Testis (tissue), 3 donors: ENCODE measurements around the gene CYB561. TPM values are rescaled to one million over a fixed set of nuclear protein-coding genes. Genes with fewer than 3 reads are reported as not detected.

Experiments
- DNase-seq: peaks from one replicate; pipeline ENCODE4 v3.0.0-alpha.2; 2019
- H3K27ac ChIP-seq, 2 donors: fragments of 200-600 bp; sonication (generic); one replicate each; pipeline ENCODE4 v1.5.1; 2019
- H3K27me3 ChIP-seq: fragments of 200-600 bp; sonication (generic); one replicate; pipeline ENCODE4 v1.5.1; 2019
- H3K36me3 ChIP-seq: fragments of 200-600 bp; sonication (generic); one replicate; pipeline ENCODE4 v1.5.1; 2017; ENCODE audit warnings: low read depth; ENCODE audit errors: missing control alignments
- H3K4me1 ChIP-seq: fragments of 200-600 bp; sonication (generic); one replicate; pipeline ENCODE4 v1.5.1; 2019
- H3K4me3 ChIP-seq, 2 donors: fragments of 200-600 bp; sonication (generic); one replicate each; pipeline ENCODE4 v1.5.1; 2017 to 2019
- H3K9me3 ChIP-seq: fragments of 200-600 bp; sonication (generic); one replicate; pipeline ENCODE4 v1.5.1; 2017
- CTCF ChIP-seq, 3 experiments: fragments of 450-650 bp in 2 of 3; fragments of 200-600 bp in 1 of 3; sonication (generic) in 1 of 3; IDR thresholded peaks; one replicate each; pipeline ENCODE4 v1.5.1; 2016 to 2019; ENCODE audit warnings: antibody characterized with exemption in 3 of 3, mild to moderate bottlenecking in 2 of 3, moderate library complexity in 1 of 3
- POLR2A ChIP-seq: fragments of 450-650 bp; IDR thresholded peaks from one replicate; pipeline ENCODE4 v1.6.1; 2017; ENCODE audit warnings: antibody characterized with exemption, mild to moderate bottlenecking, moderate library complexity
- WGBS, 2 donors: methylation state at CpG; one replicate each; pipeline ENCODE4 v1.1.5; 2018; 5-methylcytosine and 5-hydroxymethylcytosine counted together
- intact Hi-C: fragments of 100-400 bp; cut with DNase I; formaldehyde crosslinking; loops from one replicate; pipeline ENCODE4 v1.15.1; 2023; ENCODE audit warnings: low total_unique reads
- polyA plus RNA-seq: library from polyadenylated mRNA; stranded (reverse); fragments of 350-450 nt; fragmentation: Illumina TruSeq; extraction: RNeasy Lipid Tissue Mini Kit (QIAGEN cat#74804); gene quantifications from one replicate; pipeline ENCODE4 v1.2.3, GENCODE V29; 2014; ENCODE audit warnings: low read depth, low replicate concordance; ENCODE audit not compliant: insufficient read depth
- total RNA-seq, 2 donors: library from RNA; depleted of rRNA; stranded (reverse); fragments of >200 nt; gene quantifications; one replicate each; pipeline ENCODE4 v1.2.3, GENCODE V29; 2016

Gene CYB561
- total and polyA plus RNA-seq, 3 donors from 2014 or later = 17.6 to 20.7 (median 19.7) TPM

DNA sequence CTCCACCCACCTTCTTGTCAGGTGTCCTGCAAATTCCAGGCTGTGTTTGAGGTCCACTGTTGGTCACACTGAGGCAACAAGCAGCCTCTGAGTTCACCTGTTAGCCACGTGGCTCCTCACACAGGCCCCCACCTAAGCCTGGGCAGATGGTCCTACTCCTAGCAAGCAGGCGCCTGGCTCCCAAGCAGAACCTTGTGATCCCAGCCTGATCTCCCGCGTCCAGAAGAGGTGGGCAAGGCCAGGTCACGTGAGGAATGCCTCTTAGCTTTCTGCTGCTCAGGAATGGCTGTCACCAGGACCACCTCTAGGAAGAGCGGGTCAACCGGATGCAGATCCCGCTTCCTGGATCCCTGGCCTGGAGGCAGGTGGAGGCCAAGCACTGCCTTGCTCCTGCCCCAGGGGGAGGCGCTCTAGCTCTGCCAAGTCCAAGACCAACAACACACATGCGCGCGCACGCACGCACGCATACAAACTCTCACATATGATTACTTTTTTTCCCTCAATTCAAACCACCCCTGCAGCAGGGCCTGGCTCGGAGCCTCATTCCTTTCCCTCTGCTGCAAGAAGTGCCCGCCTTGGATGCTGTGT, 9.5 kb downstream of the CYB561 start:
- 62 to 74% methylated on average over 9 to 17 of the region's 17 CpGs for WGBS, 2 donors
- H3K36me3 ChIP-seq = no peaks in the 10 kb centered on the region
- DNase-seq = peak; percentile 55
- H3K9me3 ChIP-seq = no peaks in the 10 kb centered on the region
- H3K27me3 ChIP-seq = no peaks in the 10 kb centered on the region
- no peak overlapping the region for H3K27ac ChIP-seq
- H3K4me1 ChIP-seq = peaks cover 40% of the 10 kb centered on the region
- H3K4me3 ChIP-seq = no peak overlapping the region
- intact Hi-C loops = loop anchor here (10.0 kb wide), 1 partner anchor 108 kb away; no protein-coding TSS in a partner anchor
- TF ChIP-seq POLR2A (no peak), CTCF (IDR thresholded peaks at IDR 0.05) (peak in 1 of 3 experiments; percentile 14)

DNA sequence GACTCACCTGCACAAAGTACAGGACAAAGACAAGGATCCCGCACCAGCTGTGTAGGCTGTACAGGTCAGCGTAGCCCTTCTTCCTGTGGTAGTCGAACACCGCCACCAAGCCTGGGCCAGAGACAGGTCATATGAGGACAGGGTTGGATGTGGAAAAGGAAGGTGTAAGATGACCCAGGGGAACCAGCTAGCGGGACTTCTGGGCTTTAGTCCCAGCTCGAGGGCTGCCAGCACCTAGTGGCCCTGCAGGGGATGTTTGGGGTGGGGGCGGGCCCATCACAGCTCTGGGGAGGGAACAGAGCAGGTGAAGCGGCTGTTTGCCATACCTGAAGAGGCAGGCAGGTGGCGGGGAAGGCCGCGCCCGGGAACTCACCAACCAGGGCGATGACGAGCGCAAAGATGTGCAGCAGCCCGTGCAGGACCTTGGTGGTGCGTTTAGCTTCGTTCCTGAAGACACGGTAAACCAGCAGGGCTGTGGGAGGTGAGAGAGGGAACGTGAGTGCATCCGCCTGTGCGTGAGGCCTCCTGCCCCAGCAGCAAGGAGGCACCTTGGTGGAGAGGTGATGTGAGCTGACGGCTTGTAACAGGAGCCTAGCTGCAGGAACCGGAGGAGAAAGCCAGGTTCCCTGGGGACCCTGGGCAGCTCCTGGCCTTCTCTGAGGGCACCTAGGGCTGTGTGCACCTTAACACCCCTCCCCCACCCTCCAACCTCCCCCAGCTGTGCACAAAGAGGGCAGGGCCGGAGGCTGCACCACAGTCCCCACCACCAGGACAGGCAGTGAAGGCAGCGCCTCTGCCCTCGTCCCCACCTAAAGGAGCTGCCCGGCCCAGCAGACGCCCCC, 10.2 kb downstream of the CYB561 start:
- Histone ChIP-seq H3K36me3 (no peaks in the 10 kb centered on the region), H3K27me3 (no peaks in the 10 kb centered on the region), H3K9me3 (no peaks in the 10 kb centered on the region), H3K4me3 (no peak overlapping the region), H3K4me1 (peaks cover 40% of the 10 kb centered on the region), H3K27ac (no peak overlapping the region)
- no peak for DNase-seq
- TF ChIP-seq CTCF (IDR thresholded peaks at IDR 0.05) (no peak), POLR2A (no peak)
- intact Hi-C loops = loop anchor here (10.0 kb wide), 1 partner anchor 109 kb away; no protein-coding TSS in a partner anchor
- 87 to 94% methylated on average over 19 to 29 of the region's 29 CpGs for WGBS, 2 donors

DNA sequence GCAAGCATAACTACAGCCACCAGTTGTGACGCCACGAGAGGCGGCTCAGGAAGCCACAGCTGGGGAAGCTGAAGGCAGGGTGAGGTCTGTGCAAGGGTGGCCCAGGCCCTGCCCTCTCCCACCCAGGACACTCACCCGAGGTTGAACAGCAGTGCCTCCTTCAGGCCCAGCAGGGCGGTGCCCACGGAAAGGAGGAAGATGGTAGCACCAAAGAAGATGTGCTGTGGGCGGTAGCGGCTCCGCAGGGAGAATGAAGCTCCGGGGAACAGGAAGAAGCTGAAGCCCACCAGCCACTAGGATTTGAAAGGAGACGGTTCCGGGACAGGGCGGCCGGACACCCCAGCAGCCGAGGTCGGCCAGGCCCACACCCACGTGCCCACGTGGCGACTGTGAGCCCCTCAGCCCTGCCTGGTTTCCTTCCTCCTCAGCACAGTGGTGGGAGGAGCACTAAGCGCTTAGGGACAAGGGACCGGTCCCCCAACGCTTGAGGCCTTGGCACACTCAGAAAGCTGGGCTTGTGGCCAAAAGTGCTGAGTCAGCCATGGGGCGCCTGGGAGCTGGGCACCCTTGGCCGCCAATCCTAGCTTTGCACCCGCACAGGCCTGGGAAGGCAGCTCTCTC, 11.0 kb downstream of the CYB561 start:
- DNase-seq = peak; percentile 80
- Histone ChIP-seq H3K4me3 (no peak overlapping the region), H3K27ac (peak overlapping the region in 1 of 2 donors; percentile 36), H3K27me3 (no peaks in the 10 kb centered on the region), H3K4me1 (peaks cover 40% of the 10 kb centered on the region), H3K9me3 (no peaks in the 10 kb centered on the region), H3K36me3 (no peaks in the 10 kb centered on the region)
- 72 to 86% methylated on average over 10 to 25 of the region's 25 CpGs for WGBS, 2 donors
- intact Hi-C loops = loop anchor here (10.0 kb wide), 1 partner anchor 110 kb away; no protein-coding TSS in a partner anchor
- TF ChIP-seq CTCF (IDR thresholded peaks at IDR 0.05) = no peak
- TF ChIP-seq POLR2A = no peak

DNA sequence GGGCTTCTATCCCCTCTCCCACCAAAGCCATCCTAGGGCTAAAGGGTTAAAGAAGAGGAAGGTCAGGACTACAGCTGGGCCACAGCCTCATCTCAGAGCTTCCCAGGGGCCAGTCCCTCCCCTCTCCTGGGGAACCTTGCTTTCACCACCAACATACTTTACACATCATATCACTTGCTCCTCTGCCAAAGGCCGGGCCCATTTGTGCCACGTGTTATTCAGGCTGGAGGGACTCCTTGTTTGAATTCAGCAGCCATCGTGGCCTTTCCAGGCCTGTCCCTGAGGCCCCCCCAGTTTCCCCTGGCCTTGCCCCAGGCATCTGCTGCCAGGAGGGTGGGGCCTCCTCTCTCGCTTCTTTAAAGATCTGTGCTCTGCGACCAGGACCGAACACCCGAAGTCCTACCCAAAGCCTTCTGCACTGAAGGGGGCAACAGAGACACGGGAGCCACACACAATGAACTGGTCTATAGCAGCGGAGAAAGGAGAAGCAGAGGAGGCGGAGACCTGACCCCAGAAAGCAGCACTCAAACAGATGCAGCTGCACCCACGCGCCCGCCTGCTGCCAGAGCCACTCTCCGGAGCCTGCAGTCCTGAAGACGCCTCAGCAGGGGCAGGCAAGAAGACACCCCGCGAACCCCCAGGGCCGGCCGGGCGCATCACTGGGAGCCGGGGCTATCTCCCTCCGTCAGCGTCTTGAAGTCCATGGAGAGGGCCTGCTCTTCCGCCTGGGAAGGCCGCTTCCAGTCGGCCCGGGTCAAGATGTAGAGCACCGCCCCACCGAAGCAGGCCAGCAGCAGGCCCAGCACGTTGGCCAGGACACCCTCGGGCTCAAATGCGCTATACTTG, 12.1 kb downstream of the CYB561 start:
- Histone ChIP-seq H3K36me3 (no peaks in the 10 kb centered on the region), H3K4me3 (no peak overlapping the region), H3K27ac (peak overlapping the region in 1 of 2 donors; percentile 23), H3K27me3 (no peaks in the 10 kb centered on the region), H3K9me3 (no peaks in the 10 kb centered on the region), H3K4me1 (peaks cover 40% of the 10 kb centered on the region)
- peak; percentile 72 for DNase-seq
- intact Hi-C loops = loop anchor here (10.0 kb wide), 1 partner anchor 111 kb away; no protein-coding TSS in a partner anchor
- TF ChIP-seq POLR2A (no peak), CTCF (IDR thresholded peaks at IDR 0.05) (no peak)
- 57 to 66% methylated on average over 10 to 32 of the region's 32 CpGs for WGBS, 2 donors
